ENCODE measurements around the gene TRIM66.

- TF ChIP-seq CTCF (IDR thresholded peaks at IDR 0.05; ENCODE audit: borderline replicate concordance, extremely low read depth, low read length, poor library complexity, severe bottlenecking) (no peak), EZH2 (IDR thresholded peaks at IDR 0.05; ENCODE audit: borderline replicate concordance, low read depth, low read length, severe bottlenecking) (no peak)
Measured at GRCh38 chr11:8593455-8593854, 89.0 kb downstream of the TRIM66 start.
